Activated naive CD4-positive, alpha-beta T cell treated with anti-CD3 and anti-CD28 coated beads for 36 hours (primary cell): ENCODE measurements around the gene CDK11A. TPM values are rescaled to one million over a fixed set of nuclear protein-coding genes. Genes with fewer than 3 reads are reported as not detected.
"Not testable (repeated sequence)": the region's sequence is repeated elsewhere in the genome, so short reads cannot be mapped to it uniquely, and the experiment has no call there.

Experiments
- CTCF ChIA-PET: fragments of 350-600 bp; sonication (Branson Sonifier 250); formaldehyde crosslinking; loops from one replicate; lab custom pipeline; 2021; ENCODE audit warnings: antibody characterized with exemption; lab: Charles Lee
- DNase-seq: peaks from one replicate; pipeline ENCODE4 v3.0.0-alpha.2; 2020
- H3K27ac Mint-ChIP-seq: one replicate; pipeline ENCODE4 v1.8.0; 2021; ENCODE audit warnings: mild to moderate bottlenecking, mixed read lengths
- H3K27me3 Mint-ChIP-seq: one replicate; pipeline ENCODE4 v1.8.0; 2021; ENCODE audit warnings: low read depth, mixed read lengths
- H3K36me3 Mint-ChIP-seq: one replicate; pipeline ENCODE4 v1.8.0; 2021; ENCODE audit warnings: low read depth, mixed read lengths
- H3K4me1 Mint-ChIP-seq: one replicate; pipeline ENCODE4 v1.8.0; 2021; ENCODE audit warnings: low read depth, mixed read lengths
- H3K4me3 Mint-ChIP-seq: one replicate; pipeline ENCODE4 v1.8.0; 2021; ENCODE audit warnings: mild to moderate bottlenecking, moderate library complexity, mixed read lengths
- H3K9me3 Mint-ChIP-seq: one replicate; pipeline ENCODE4 v1.8.0; 2021; ENCODE audit warnings: mixed read lengths
- intact Hi-C: fragments of 100-400 bp; cut with micrococcal nuclease; formaldehyde crosslinking; loops from one replicate; pipeline ENCODE4 v1.15.1; 2023
- total RNA-seq, 2 experiments: library from RNA; stranded (reverse); gene quantifications; one replicate each; pipeline ENCODE4 v1.2.3, GENCODE V29; 2021

CDK11A gene
- total RNA-seq, 2 experiments from 2014 or later = 58.0 to 60.3 TPM

GRCh38 chr1:1700557-1700956 is 23.6 kb downstream of the CDK11A start:
- H3K4me1 Mint-ChIP-seq, DNase-seq, H3K27ac Mint-ChIP-seq, H3K9me3 Mint-ChIP-seq, H3K27me3 Mint-ChIP-seq, CTCF ChIA-PET, H3K36me3 Mint-ChIP-seq, intact Hi-C loops, H3K4me3 Mint-ChIP-seq: not testable (repeated sequence)

GRCh38 chr1:1700067-1700466 is 24.1 kb downstream of the CDK11A start:
- H3K36me3 Mint-ChIP-seq, H3K9me3 Mint-ChIP-seq, H3K4me1 Mint-ChIP-seq, DNase-seq, H3K27ac Mint-ChIP-seq, CTCF ChIA-PET, H3K4me3 Mint-ChIP-seq, intact Hi-C loops, H3K27me3 Mint-ChIP-seq: not testable (repeated sequence)

GRCh38 chr1:1699061-1699460 is 25.1 kb downstream of the CDK11A start:
- H3K4me3 Mint-ChIP-seq, DNase-seq, H3K36me3 Mint-ChIP-seq, H3K27ac Mint-ChIP-seq, H3K9me3 Mint-ChIP-seq, H3K27me3 Mint-ChIP-seq, H3K4me1 Mint-ChIP-seq, CTCF ChIA-PET, intact Hi-C loops: not testable (repeated sequence)

DNA sequence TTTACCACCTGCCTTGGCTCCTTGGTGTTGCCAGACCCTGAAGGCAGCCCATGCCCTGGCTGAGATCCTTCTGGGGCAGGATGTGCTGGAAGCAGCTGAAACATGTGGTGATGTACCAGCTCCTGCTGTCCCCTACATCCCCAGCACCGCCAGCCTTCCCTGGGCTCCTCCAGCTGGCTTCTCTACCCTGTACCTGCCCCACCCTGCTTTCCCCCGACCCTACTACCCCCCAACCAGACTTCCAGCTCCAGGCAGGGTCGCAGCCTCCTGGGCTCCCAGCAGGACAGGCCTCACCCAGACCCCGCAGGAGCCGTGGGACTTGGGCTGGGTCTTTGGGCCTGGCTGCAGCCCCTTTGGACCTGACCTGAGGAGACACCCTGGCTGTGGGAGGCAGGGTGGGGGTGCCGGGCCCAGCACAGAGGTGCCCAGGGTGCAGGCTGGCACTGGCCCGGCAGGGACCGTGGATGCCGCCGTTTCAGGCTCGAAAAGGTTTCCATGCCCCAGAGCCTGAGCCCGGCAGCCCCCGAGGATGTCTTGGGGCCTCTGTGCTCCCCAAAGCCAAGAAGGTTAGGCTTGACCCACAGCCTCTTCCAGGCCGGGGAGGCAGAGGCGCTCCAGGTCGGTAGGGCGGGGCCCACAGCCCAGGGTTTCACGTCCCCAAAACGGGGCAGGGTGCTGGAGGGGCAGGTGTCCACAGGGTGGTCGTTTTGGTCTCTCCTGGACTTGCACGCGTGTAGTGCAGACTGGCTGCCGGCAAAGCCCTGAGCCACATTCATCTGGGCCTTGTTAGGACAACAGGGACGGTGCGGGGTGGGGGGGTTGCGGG is 26.6 kb downstream of the CDK11A start:
- not testable (repeated sequence) for H3K4me3 Mint-ChIP-seq, H3K9me3 Mint-ChIP-seq

GRCh38 chr1:1696431-1697357 is 27.5 kb downstream of the CDK11A start:
- H3K9me3 Mint-ChIP-seq, H3K36me3 Mint-ChIP-seq, H3K27me3 Mint-ChIP-seq, H3K4me3 Mint-ChIP-seq, H3K4me1 Mint-ChIP-seq, CTCF ChIA-PET, DNase-seq, intact Hi-C loops, H3K27ac Mint-ChIP-seq: not testable (repeated sequence)

More for the DNA sequence above, 26.6 kb downstream of the CDK11A start:
- CTCF ChIA-PET, DNase-seq, H3K27ac Mint-ChIP-seq, H3K36me3 Mint-ChIP-seq, intact Hi-C loops, H3K27me3 Mint-ChIP-seq, H3K4me1 Mint-ChIP-seq: not testable (repeated sequence)

- H3K9me3 Mint-ChIP-seq, CTCF ChIA-PET, H3K36me3 Mint-ChIP-seq, intact Hi-C loops, H3K27me3 Mint-ChIP-seq: not testable (repeated sequence)
- Mint-ChIP-seq H3K4me3 (peak within 1 kb of the TSS; percentile 75), H3K27ac (peak within 1 kb of the TSS; percentile 94), H3K4me1 (peaks cover 14% of the 10 kb centered on the region)
- DNase-seq = peak; percentile 95
These were observed 31.2 kb downstream of the CDK11A start, which contains the start of gene SLC35E2B for GRCh38 chr1:1692714-1693647. SLC35E2B (minus strand) TSS chr1:1692795; CDS start chr1:1676699, 16,096 bp downstream.

- H3K27me3 Mint-ChIP-seq, intact Hi-C loops, H3K9me3 Mint-ChIP-seq, H3K36me3 Mint-ChIP-seq, CTCF ChIA-PET: not testable (repeated sequence)
- H3K27ac Mint-ChIP-seq = peak overlapping the region; percentile 75
- peaks cover 19% of the 10 kb centered on the region for H3K4me1 Mint-ChIP-seq
- DNase-seq = peak; percentile 84
- H3K4me3 Mint-ChIP-seq = peak overlapping the region; percentile 75
These were observed 31.8 kb downstream of the CDK11A start for GRCh38 chr1:1692324-1692713.

- H3K27me3 Mint-ChIP-seq, H3K4me3 Mint-ChIP-seq, DNase-seq, H3K27ac Mint-ChIP-seq, intact Hi-C loops, H3K9me3 Mint-ChIP-seq, H3K36me3 Mint-ChIP-seq, CTCF ChIA-PET: not testable (repeated sequence)
- peaks cover 25% of the 10 kb centered on the region for H3K4me1 Mint-ChIP-seq
These were observed 32.7 kb downstream of the CDK11A start for GRCh38 chr1:1691443-1691842.

DNA sequence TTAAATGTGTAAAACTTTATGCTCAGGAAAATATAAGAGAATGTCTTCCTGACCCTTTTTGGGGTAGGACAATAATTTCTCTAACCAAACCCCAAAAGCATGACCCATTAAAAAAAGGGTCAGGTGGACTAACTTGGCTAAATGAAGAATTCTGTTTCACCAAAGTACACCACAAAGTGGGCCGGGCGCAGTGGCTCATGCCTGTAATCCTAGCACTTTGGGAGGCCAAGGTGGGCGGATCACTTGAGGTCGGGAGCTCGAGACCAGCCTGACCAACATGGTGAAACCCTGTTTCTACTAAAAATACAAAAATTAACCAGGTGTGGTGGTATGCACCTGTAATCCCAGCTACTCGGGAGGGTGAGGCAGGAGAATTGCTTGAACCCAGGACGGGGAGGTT is 34.6 kb downstream of the CDK11A start:
- H3K4me1 Mint-ChIP-seq = peaks cover 30% of the 10 kb centered on the region
- H3K36me3 Mint-ChIP-seq, H3K9me3 Mint-ChIP-seq, DNase-seq, H3K4me3 Mint-ChIP-seq, H3K27me3 Mint-ChIP-seq, intact Hi-C loops, H3K27ac Mint-ChIP-seq, CTCF ChIA-PET: not testable (repeated sequence)

DNA sequence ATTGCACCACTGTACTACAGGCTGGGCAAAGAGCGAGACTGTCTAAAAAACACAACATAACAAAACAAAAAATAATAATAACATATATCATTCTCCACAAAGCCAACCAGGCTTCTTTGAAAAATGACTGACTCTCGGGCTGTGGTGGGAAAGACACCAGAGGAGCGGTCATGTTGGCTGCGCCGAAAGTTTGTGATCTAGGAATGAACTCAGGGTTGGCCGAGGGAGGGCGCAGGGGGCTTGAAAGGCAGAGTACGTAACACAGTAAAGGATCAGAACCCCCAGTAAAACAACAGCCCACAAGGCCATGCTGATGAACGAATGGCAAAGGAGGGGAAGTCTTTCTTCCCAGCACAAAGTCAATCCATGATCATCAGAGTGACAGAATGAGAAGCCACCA is 36.3 kb downstream of the CDK11A start:
- CTCF ChIA-PET = interaction anchor here (0.7 kb wide), 1 partner anchor 86 kb away, joined by 3 read pairs; no protein-coding TSS in a partner anchor
- peak overlapping the region; percentile 55 for H3K27ac Mint-ChIP-seq
- intact Hi-C loops = no loop called here
- no peak for DNase-seq
- peaks cover 30% of the 10 kb centered on the region for H3K4me1 Mint-ChIP-seq
- peaks cover 2% of the 10 kb centered on the region for H3K36me3 Mint-ChIP-seq
- H3K27me3 Mint-ChIP-seq = no peaks in the 10 kb centered on the region
- no peaks in the 10 kb centered on the region for H3K9me3 Mint-ChIP-seq
- no peak overlapping the region for H3K4me3 Mint-ChIP-seq

GRCh38 chr1:1684031-1684681 is 40.0 kb downstream of the CDK11A start:
- DNase-seq = no peak
- no peaks in the 10 kb centered on the region for H3K9me3 Mint-ChIP-seq
- no peaks in the 10 kb centered on the region for H3K27me3 Mint-ChIP-seq
- intact Hi-C loops = no loop called here
- peaks cover under 1% of the 10 kb centered on the region for H3K36me3 Mint-ChIP-seq
- H3K27ac Mint-ChIP-seq = no peak overlapping the region
- CTCF ChIA-PET = no interaction called here
- H3K4me3 Mint-ChIP-seq = no peak overlapping the region
- peaks cover 25% of the 10 kb centered on the region for H3K4me1 Mint-ChIP-seq
